ENCODE data around the gene EXOC3L4.

- TF ChIP-seq EP300 (IDR thresholded peaks at IDR 0.05) = no peak
- no peak for TF ChIP-seq CTCF (IDR thresholded peaks at IDR 0.05)
These were observed 2.7 kb upstream of the EXOC3L4 start for GRCh38 chr14:103091883-103092222.
